Measurements from ENCODE around the gene MAP3K5.

- TF ChIP-seq CTCF (IDR thresholded peaks at IDR 0.05) (no peak), POLR2A (IDR thresholded peaks at IDR 0.05) (no peak)
Observed at GRCh38 chr6:136777651-136778050, 14.6 kb downstream of the MAP3K5 start.

All from vagina (tissue), 2 donors.